Activated CD4-positive, alpha-beta T cell treated with anti-CD3 and anti-CD28 coated beads, Interleukin-2, amount 10 ng/mL, durations not matched to agents 7 days and 5 days (primary cell): ENCODE measurements around the gene FBN2. TPM values are rescaled to one million over a fixed set of nuclear protein-coding genes. Genes with fewer than 3 reads are reported as not detected.
"Not testable (repeated sequence)": the region's sequence is repeated elsewhere in the genome, so short reads cannot be mapped to it uniquely, and the experiment has no call there.

Source experiments
- CTCF ChIA-PET: fragments of 350-600 bp; sonication (Branson Sonifier 250); formaldehyde crosslinking; loops from one replicate; lab custom pipeline; 2021; ENCODE audit warnings: antibody characterized with exemption; lab: Charles Lee
- POLR2A ChIA-PET: fragments of 350-600 bp; sonication (Branson Sonifier 250); formaldehyde crosslinking; loops from one replicate; lab custom pipeline; 2021; ENCODE audit warnings: antibody characterized with exemption; lab: Charles Lee
- DNase-seq: peaks from one replicate; pipeline ENCODE4 v3.0.0-alpha.2; 2020
- H3K27ac Mint-ChIP-seq: one replicate; pipeline ENCODE4 v1.8.0; 2021; ENCODE audit warnings: mild to moderate bottlenecking, moderate library complexity, mixed read lengths
- H3K27me3 Mint-ChIP-seq: one replicate; pipeline ENCODE4 v1.8.0; 2021; ENCODE audit warnings: mixed read lengths
- H3K36me3 Mint-ChIP-seq: one replicate; pipeline ENCODE4 v1.8.0; 2021; ENCODE audit warnings: low read depth, mixed read lengths
- H3K4me1 Mint-ChIP-seq: one replicate; pipeline ENCODE4 v1.8.0; 2021; ENCODE audit warnings: mixed read lengths
- H3K4me3 Mint-ChIP-seq: one replicate; pipeline ENCODE4 v1.8.0; 2021; ENCODE audit warnings: mild to moderate bottlenecking, moderate library complexity, mixed read lengths
- H3K9me3 Mint-ChIP-seq: one replicate; pipeline ENCODE4 v1.8.0; 2021; ENCODE audit warnings: mixed read lengths
- total RNA-seq, 2 experiments: library from RNA; stranded (reverse); gene quantifications; one replicate each; pipeline ENCODE4 v1.2.3, GENCODE V29; 2021

The FBN2 gene
- total RNA-seq, 2 experiments from 2014 or later = not detected

GRCh38 chr5:128328007-128328406, 210.0 kb downstream of the FBN2 start:
- H3K27ac Mint-ChIP-seq = no peak overlapping the region
- no peaks in the 10 kb centered on the region for H3K36me3 Mint-ChIP-seq
- DNase-seq = no peak
- no peaks in the 10 kb centered on the region for H3K27me3 Mint-ChIP-seq
- ChIA-PET CTCF (no interaction called here), POLR2A (no interaction called here)
- no peak overlapping the region for H3K4me3 Mint-ChIP-seq
- no peaks in the 10 kb centered on the region for H3K4me1 Mint-ChIP-seq
- H3K9me3 Mint-ChIP-seq = peaks cover 3% of the 10 kb centered on the region

DNA sequence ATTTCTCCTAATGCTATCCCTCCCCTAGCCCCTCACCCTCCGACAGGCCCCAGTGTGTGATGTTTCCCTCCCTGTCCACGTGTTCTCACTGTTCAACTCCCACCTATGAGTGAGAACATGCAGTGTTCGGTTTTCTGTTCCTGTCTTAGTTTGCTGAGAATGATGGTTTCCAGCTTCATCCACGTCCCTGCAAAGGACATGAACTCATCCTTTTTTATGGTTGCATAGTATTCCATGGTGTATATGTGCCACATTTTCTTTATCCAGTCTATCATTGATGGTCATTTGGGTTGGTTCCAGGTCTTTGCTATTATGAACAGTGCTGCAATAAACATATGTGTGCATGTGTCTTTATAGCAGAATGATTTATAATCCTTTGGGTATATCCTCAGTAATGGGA, 216.6 kb downstream of the FBN2 start:
- DNase-seq, H3K27ac Mint-ChIP-seq, CTCF ChIA-PET, H3K4me3 Mint-ChIP-seq, POLR2A ChIA-PET, H3K27me3 Mint-ChIP-seq, H3K9me3 Mint-ChIP-seq, H3K36me3 Mint-ChIP-seq, H3K4me1 Mint-ChIP-seq: not testable (repeated sequence)

GRCh38 chr5:128318691-128319090, 219.4 kb downstream of the FBN2 start:
- Mint-ChIP-seq H3K9me3 (no peaks in the 10 kb centered on the region), H3K27me3 (no peaks in the 10 kb centered on the region), H3K27ac (no peak overlapping the region), H3K4me3 (no peak overlapping the region), H3K36me3 (no peaks in the 10 kb centered on the region), H3K4me1 (no peaks in the 10 kb centered on the region)
- POLR2A ChIA-PET = no interaction called here
- CTCF ChIA-PET = no interaction called here
- no peak for DNase-seq

DNA sequence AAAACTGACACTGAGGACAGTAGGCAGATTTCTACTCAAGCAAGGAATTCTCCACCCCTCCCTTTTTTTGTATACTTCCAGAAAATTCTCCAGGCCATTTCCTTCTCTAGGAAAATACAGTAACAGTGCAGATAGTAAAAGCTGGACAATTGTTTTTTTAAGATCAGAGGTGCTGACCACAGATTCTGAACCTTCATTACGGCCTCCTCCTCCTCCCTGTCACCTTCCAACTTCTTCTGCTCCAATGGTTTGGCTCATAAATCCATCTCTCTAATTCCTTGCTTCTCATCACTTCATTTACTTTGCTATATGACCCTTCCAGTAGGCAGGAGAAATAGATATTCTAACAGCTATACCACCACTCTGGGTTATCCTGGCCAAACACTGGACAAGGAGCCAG, 220.6 kb downstream of the FBN2 start:
- no peak overlapping the region for H3K27ac Mint-ChIP-seq
- H3K27me3 Mint-ChIP-seq = no peaks in the 10 kb centered on the region
- no peak for DNase-seq
- H3K9me3 Mint-ChIP-seq = no peaks in the 10 kb centered on the region
- no peaks in the 10 kb centered on the region for H3K4me1 Mint-ChIP-seq
- ChIA-PET POLR2A (no interaction called here), CTCF (no interaction called here)
- no peak overlapping the region for H3K4me3 Mint-ChIP-seq
- H3K36me3 Mint-ChIP-seq = no peaks in the 10 kb centered on the region

- DNase-seq = no peak
- Mint-ChIP-seq H3K27ac (no peak overlapping the region), H3K9me3 (no peaks in the 10 kb centered on the region), H3K36me3 (no peaks in the 10 kb centered on the region), H3K4me1 (no peaks in the 10 kb centered on the region), H3K4me3 (no peak overlapping the region), H3K27me3 (no peaks in the 10 kb centered on the region)
- CTCF ChIA-PET = no interaction called here
- POLR2A ChIA-PET = no interaction called here
Observed at GRCh38 chr5:128315671-128316070, 222.4 kb downstream of the FBN2 start.

DNA sequence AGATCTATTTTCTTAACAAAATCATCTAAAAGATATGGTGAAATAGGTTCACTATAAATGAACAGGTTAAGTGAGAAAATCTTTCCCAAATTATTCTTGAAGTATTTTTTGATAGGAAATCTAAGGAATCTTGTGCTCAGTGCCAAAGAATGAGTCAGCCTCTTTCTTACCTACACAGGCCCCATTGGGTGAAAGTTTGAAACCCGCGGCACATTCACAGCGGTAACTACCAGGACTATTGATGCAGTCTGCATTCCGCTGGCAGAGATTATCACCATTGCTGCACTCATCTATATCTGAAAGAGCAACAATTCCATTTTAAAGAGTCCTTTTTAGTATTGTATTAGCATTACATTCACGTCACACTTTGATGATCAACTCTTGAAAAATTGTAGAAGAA, 232.7 kb downstream of the FBN2 start:
- Mint-ChIP-seq H3K4me3 (no peak overlapping the region), H3K4me1 (no peaks in the 10 kb centered on the region), H3K27me3 (no peaks in the 10 kb centered on the region), H3K9me3 (no peaks in the 10 kb centered on the region), H3K27ac (no peak overlapping the region), H3K36me3 (no peaks in the 10 kb centered on the region)
- ChIA-PET CTCF (no interaction called here), POLR2A (no interaction called here)
- DNase-seq = no peak

GRCh38 chr5:128304791-128305190, 233.3 kb downstream of the FBN2 start:
- no peaks in the 10 kb centered on the region for H3K4me1 Mint-ChIP-seq
- no peak overlapping the region for H3K27ac Mint-ChIP-seq
- H3K9me3 Mint-ChIP-seq = no peaks in the 10 kb centered on the region
- ChIA-PET POLR2A (no interaction called here), CTCF (no interaction called here)
- no peak for DNase-seq
- H3K36me3 Mint-ChIP-seq = no peaks in the 10 kb centered on the region
- H3K27me3 Mint-ChIP-seq = no peaks in the 10 kb centered on the region
- H3K4me3 Mint-ChIP-seq = no peak overlapping the region

- Mint-ChIP-seq H3K9me3 (no peaks in the 10 kb centered on the region), H3K4me1 (no peaks in the 10 kb centered on the region), H3K4me3 (no peak overlapping the region), H3K36me3 (no peaks in the 10 kb centered on the region), H3K27me3 (no peaks in the 10 kb centered on the region), H3K27ac (no peak overlapping the region)
- no peak for DNase-seq
- POLR2A ChIA-PET = no interaction called here
- CTCF ChIA-PET = no interaction called here
Observed at GRCh38 chr5:128304088-128304487, 234.0 kb downstream of the FBN2 start.

DNA sequence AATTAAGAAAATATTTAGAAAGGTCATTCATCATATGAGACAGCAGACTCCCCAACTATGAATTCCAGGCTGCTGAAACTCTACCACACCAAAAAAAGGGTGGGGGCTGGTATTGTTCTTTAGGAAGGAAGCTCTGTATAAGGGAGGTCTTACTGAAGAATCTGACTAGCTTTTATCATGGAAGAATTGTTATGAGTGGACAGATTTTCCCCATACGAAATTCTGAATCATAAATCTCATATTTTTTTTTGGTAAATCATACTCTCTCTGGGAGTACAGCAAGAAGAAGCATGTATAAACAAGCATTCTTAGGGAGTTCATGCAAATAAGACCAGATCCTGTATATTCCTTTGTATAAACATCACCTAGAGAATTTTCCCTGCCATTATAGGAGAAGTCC, 234.5 kb downstream of the FBN2 start:
- CTCF ChIA-PET = no interaction called here

GRCh38 chr5:128300181-128300580, 237.9 kb downstream of the FBN2 start:
- DNase-seq = no peak
- CTCF ChIA-PET = no interaction called here
- no peak overlapping the region for H3K4me3 Mint-ChIP-seq
- POLR2A ChIA-PET = no interaction called here
- no peak overlapping the region for H3K27ac Mint-ChIP-seq
- H3K9me3 Mint-ChIP-seq = no peaks in the 10 kb centered on the region
- H3K36me3 Mint-ChIP-seq = no peaks in the 10 kb centered on the region
- no peaks in the 10 kb centered on the region for H3K4me1 Mint-ChIP-seq
- no peaks in the 10 kb centered on the region for H3K27me3 Mint-ChIP-seq

More for the DNA sequence above, 234.5 kb downstream of the FBN2 start:
- H3K36me3 Mint-ChIP-seq = no peaks in the 10 kb centered on the region
- POLR2A ChIA-PET = no interaction called here
- no peak overlapping the region for H3K4me3 Mint-ChIP-seq
- no peak overlapping the region for H3K27ac Mint-ChIP-seq
- H3K4me1 Mint-ChIP-seq = no peaks in the 10 kb centered on the region
- no peaks in the 10 kb centered on the region for H3K9me3 Mint-ChIP-seq
- no peak for DNase-seq
- H3K27me3 Mint-ChIP-seq = no peaks in the 10 kb centered on the region

- no peaks in the 10 kb centered on the region for H3K4me1 Mint-ChIP-seq
- H3K27ac Mint-ChIP-seq = no peak overlapping the region
- no peaks in the 10 kb centered on the region for H3K9me3 Mint-ChIP-seq
- DNase-seq = no peak
- H3K27me3 Mint-ChIP-seq = no peaks in the 10 kb centered on the region
- CTCF ChIA-PET = no interaction called here
- H3K4me3 Mint-ChIP-seq = no peak overlapping the region
- H3K36me3 Mint-ChIP-seq = no peaks in the 10 kb centered on the region
- POLR2A ChIA-PET = no interaction called here
Observed at GRCh38 chr5:128290152-128290858, 247.7 kb downstream of the FBN2 start.

DNA sequence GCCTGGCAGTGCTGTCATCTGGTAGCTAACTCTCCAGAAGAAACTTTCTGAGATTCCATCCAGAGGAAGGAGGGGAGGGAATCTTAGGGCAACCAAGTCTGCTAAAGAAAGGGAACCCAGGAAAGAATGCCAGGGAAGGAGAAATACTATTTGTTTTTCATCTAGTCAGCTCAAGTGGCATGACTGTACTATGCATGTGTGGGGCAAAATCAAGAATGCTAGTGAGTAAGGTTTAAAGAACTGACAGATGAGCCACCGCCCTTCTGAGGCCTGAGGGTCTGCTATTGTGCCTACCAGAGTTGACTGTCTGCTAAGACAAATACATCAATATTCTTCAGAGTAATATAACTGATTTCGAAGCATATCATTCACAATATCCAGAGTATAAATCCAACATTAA, 250.3 kb downstream of the FBN2 start:
- POLR2A ChIA-PET = no interaction called here
- Mint-ChIP-seq H3K4me3 (no peak overlapping the region), H3K36me3 (no peaks in the 10 kb centered on the region), H3K9me3 (no peaks in the 10 kb centered on the region), H3K27me3 (no peaks in the 10 kb centered on the region), H3K27ac (no peak overlapping the region), H3K4me1 (no peaks in the 10 kb centered on the region)
- CTCF ChIA-PET = no interaction called here
- no peak for DNase-seq

GRCh38 chr5:128284236-128284635, 253.8 kb downstream of the FBN2 start:
- no peak overlapping the region for H3K4me3 Mint-ChIP-seq
- no peak overlapping the region for H3K27ac Mint-ChIP-seq
- no peaks in the 10 kb centered on the region for H3K9me3 Mint-ChIP-seq
- H3K27me3 Mint-ChIP-seq = peaks cover 3% of the 10 kb centered on the region
- CTCF ChIA-PET = no interaction called here
- H3K36me3 Mint-ChIP-seq = no peaks in the 10 kb centered on the region
- POLR2A ChIA-PET = no interaction called here
- no peak for DNase-seq
- no peaks in the 10 kb centered on the region for H3K4me1 Mint-ChIP-seq

DNA sequence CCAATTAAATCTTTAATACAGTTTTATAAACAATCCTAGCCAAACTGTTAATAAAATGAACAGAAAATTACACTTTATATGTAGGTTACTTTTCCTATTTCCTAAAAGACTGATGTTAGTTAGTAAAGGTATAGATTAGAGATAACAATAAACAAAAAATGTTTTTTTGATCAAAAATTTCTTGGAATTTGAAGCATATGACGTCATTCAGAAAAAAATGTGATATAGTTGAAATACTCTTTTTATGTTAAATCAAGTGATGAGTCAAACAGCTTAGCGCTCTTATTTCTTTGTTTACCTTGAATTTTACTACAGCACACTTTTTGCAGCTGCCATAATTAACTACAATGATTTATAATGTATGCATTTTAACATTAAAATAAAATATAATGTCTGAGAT, 258.7 kb downstream of the FBN2 start:
- H3K27ac Mint-ChIP-seq = no peak overlapping the region
- H3K27me3 Mint-ChIP-seq = peaks cover 6% of the 10 kb centered on the region
- no peaks in the 10 kb centered on the region for H3K4me1 Mint-ChIP-seq
- H3K36me3 Mint-ChIP-seq = no peaks in the 10 kb centered on the region
- H3K4me3 Mint-ChIP-seq = no peak overlapping the region
- ChIA-PET POLR2A (no interaction called here), CTCF (no interaction called here)
- no peak for DNase-seq
- H3K9me3 Mint-ChIP-seq = no peaks in the 10 kb centered on the region
